ENCODE measurements around the gene SFRP4. TPM values are rescaled to one million over a fixed set of nuclear protein-coding genes. Genes with fewer than 3 reads are reported as not detected.

Gene SFRP4
- total RNA-seq, 1 experiment from 2014 or later = not detected

DNA sequence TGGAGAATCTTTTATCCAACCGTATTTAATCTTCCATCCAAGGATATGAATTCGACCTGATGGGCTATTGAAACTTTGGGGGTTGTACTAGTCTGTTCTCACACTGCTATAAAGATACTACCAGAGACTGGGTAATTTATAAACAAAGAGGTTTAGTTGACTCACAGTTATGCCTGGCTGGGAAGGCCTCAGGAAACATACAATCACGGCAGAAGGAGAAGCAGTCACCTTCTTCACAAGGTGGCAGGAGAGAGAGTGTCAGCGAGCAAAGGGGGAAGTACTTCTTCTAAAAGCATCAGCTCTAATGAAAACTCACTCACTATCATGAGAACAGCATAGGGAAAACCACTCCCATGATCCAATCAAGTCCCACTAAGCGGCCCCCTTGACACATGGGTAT, 47.6 kb upstream of the SFRP4 start:
- H3K4me3 Mint-ChIP-seq = no peak overlapping the region
- H4K8ac ChIP-seq (replicated peaks; ENCODE audit: insufficient read length, low read depth, low read length) = no peak overlapping the region
- no peak overlapping the region for H3K56ac ChIP-seq (ENCODE audit: insufficient read length, low read depth, low read length)

More for the DNA sequence above, 47.6 kb upstream of the SFRP4 start:
- no peaks in the 10 kb centered on the region for H3K9me3 ChIP-seq (ENCODE audit: control insufficient read depth, low read depth, low read length)
- WGBS (ENCODE audit: extremely low coverage, insufficient read length, low lambda C conversion rate) = no CpG with 5 or more reads among the region's 5 CpGs
- no peak overlapping the region for H2AFZ ChIP-seq (ENCODE audit: low read length)
- no peaks in the 10 kb centered on the region for H3K79me2 ChIP-seq (ENCODE audit: insufficient read depth, low read length)
- no peak overlapping the region for H3K4ac ChIP-seq (ENCODE audit: low read depth, low read length)
- no peak overlapping the region for H3K27ac Mint-ChIP-seq
- H3K79me1 ChIP-seq (ENCODE audit: insufficient read depth, low read depth, low read length, poor library complexity, severe bottlenecking) = no peaks in the 10 kb centered on the region
- H3K27me3 ChIP-seq (ENCODE audit: insufficient read depth, low read length) = no peaks in the 10 kb centered on the region
- H3K23ac ChIP-seq (ENCODE audit: insufficient read length, low read depth, low read length) = no peak overlapping the region
- no peak overlapping the region for H3K14ac ChIP-seq (ENCODE audit: insufficient read depth, low read length)
- no peak overlapping the region for H3K27ac ChIP-seq (ENCODE audit: insufficient read length, low read depth, low read length)
- no peak overlapping the region for H2AK5ac ChIP-seq (ENCODE audit: insufficient read length, low read length)
- H3T11ph ChIP-seq (ENCODE audit: low read length) = no peak overlapping the region
- no peak overlapping the region for H3K9ac ChIP-seq (ENCODE audit: extremely low read depth, insufficient read length, low read length)
- H2BK120ac ChIP-seq (ENCODE audit: low read depth, low read length, poor library complexity, severe bottlenecking) = no peak overlapping the region
- TF ChIP-seq, protein P1, sequence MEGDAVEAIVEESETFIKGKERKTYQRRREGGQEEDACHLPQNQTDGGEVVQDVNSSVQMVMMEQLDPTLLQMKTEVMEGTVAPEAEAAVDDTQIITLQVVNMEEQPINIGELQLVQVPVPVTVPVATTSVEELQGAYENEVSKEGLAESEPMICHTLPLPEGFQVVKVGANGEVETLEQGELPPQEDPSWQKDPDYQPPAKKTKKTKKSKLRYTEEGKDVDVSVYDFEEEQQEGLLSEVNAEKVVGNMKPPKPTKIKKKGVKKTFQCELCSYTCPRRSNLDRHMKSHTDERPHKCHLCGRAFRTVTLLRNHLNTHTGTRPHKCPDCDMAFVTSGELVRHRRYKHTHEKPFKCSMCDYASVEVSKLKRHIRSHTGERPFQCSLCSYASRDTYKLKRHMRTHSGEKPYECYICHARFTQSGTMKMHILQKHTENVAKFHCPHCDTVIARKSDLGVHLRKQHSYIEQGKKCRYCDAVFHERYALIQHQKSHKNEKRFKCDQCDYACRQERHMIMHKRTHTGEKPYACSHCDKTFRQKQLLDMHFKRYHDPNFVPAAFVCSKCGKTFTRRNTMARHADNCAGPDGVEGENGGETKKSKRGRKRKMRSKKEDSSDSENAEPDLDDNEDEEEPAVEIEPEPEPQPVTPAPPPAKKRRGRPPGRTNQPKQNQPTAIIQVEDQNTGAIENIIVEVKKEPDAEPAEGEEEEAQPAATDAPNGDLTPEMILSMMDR (conservative IDR thresholded peaks at IDR 0.05) = no peak
- H4K5ac ChIP-seq (ENCODE audit: insufficient read length, low read depth, low read length) = no peak overlapping the region
- H3K36me3 Mint-ChIP-seq (ENCODE audit: insufficient read depth in 1 of 3, low read depth in 3 of 3) = no peaks in the 10 kb centered on the region
- H2BK20ac ChIP-seq (ENCODE audit: low read depth, low read length, poor library complexity, severe bottlenecking) = no peak overlapping the region
- H3K4me1 ChIP-seq (ENCODE audit: insufficient read depth, low read length) = no peaks in the 10 kb centered on the region
- H2BK15ac ChIP-seq (ENCODE audit: low read depth, low read length) = no peak overlapping the region
- no peak overlapping the region for H3K18ac ChIP-seq (ENCODE audit: insufficient read length, low read depth, low read length)
- H4K20me1 ChIP-seq (ENCODE audit: control insufficient read depth, insufficient read depth, insufficient read length) = no peaks in the 10 kb centered on the region
- DNase-seq = no peak
- H3K9me3 Mint-ChIP-seq = no peaks in the 10 kb centered on the region
- H3K23me2 ChIP-seq (ENCODE audit: insufficient read length, low read depth, low read length, poor library complexity, severe bottlenecking) = no peaks in the 10 kb centered on the region
- H2BK12ac ChIP-seq (ENCODE audit: insufficient read length, low read depth, low read length) = no peak overlapping the region
- H3K4me2 ChIP-seq (ENCODE audit: insufficient read depth, insufficient read length, low read length) = no peak overlapping the region
- no peak overlapping the region for H4K91ac ChIP-seq (ENCODE audit: insufficient read length, low read depth, low read length)
- peaks cover 2% of the 10 kb centered on the region; the same call in 1 of the 2 replicates for H3K27me3 Mint-ChIP-seq (ENCODE audit: low read depth)
- no peak overlapping the region for H2BK5ac ChIP-seq (ENCODE audit: insufficient read length, low read length)
- no peaks in the 10 kb centered on the region for H3K4me1 Mint-ChIP-seq
